Fibroblast of lung (primary cell): Measurements from ENCODE around the gene CLTB. TPM values are rescaled to one million over a fixed set of nuclear protein-coding genes. Genes with fewer than 3 reads are reported as not detected.

Experiments used
- DNase-seq, 2 donors: peaks; one replicate each; pipeline versions ENCODE4 v3.0.0 to v3.0.0-alpha.2; 2010; ENCODE audit warnings: low read depth in 2 of 2
- H2AFZ ChIP-seq: 2 replicates; pipeline ENCODE4 v1.5.1; 2012; ENCODE audit warnings: low read length, control low read depth, inconsistent platforms
- H3K27ac ChIP-seq: 2 replicates; pipeline ENCODE4 v1.5.1; 2011; ENCODE audit warnings: low read length, control low read depth; ENCODE audit not compliant: insufficient read depth
- H3K27me3 ChIP-seq: 2 replicates; pipeline ENCODE4 v1.5.1; 2011; ENCODE audit warnings: mild to moderate bottlenecking, low read length; ENCODE audit not compliant: control insufficient read depth, insufficient read depth
- H3K36me3 ChIP-seq: 2 replicates; pipeline ENCODE4 v1.5.1; 2011; ENCODE audit warnings: low read length; ENCODE audit not compliant: control insufficient read depth, insufficient read depth
- H3K4me1 ChIP-seq: 2 replicates; pipeline ENCODE4 v1.5.1; 2011; ENCODE audit warnings: low read length; ENCODE audit not compliant: control insufficient read depth, insufficient read depth; ENCODE audit errors: extremely low read depth
- H3K4me2 ChIP-seq: 2 replicates; pipeline ENCODE4 v1.5.1; 2011; ENCODE audit warnings: low read length, control low read depth; ENCODE audit not compliant: insufficient read depth; ENCODE audit errors: extremely low read depth
- H3K4me3 ChIP-seq, 4 experiments: fragments of 200-600 bp in 1 of 4; sonication (generic) in 1 of 4; replicated peaks in 1 of 4; 2 replicates each; pipeline ENCODE4 v1.5.1; 2011 to 2016; ENCODE audit warnings: low read length in 4 of 4, low read depth in 3 of 4, mild to moderate bottlenecking in 3 of 4, control low read depth in 2 of 4, inconsistent platforms in 1 of 4, mixed read lengths in 1 of 4; ENCODE audit not compliant: insufficient read depth in 1 of 4; ENCODE audit errors: control extremely low read depth in 1 of 4
- H3K79me2 ChIP-seq: 2 replicates; pipeline ENCODE4 v1.5.1; 2012; ENCODE audit warnings: mild to moderate bottlenecking, low read length, inconsistent platforms; ENCODE audit not compliant: control insufficient read depth, insufficient read depth
- H3K9ac ChIP-seq: 2 replicates; pipeline ENCODE4 v1.5.1; 2011; ENCODE audit warnings: mild to moderate bottlenecking, low read length, control low read depth; ENCODE audit not compliant: insufficient read depth
- H3K9me3 ChIP-seq: 2 replicates; pipeline ENCODE4 v1.5.1; 2012; ENCODE audit warnings: low read depth, low read length; ENCODE audit not compliant: control insufficient read depth, insufficient read depth
- H4K20me1 ChIP-seq: 2 replicates; pipeline ENCODE4 v1.5.1; 2011; ENCODE audit warnings: low read length; ENCODE audit not compliant: control insufficient read depth, insufficient read depth; ENCODE audit errors: extremely low read depth
- EZH2 ChIP-seq: IDR thresholded peaks from 2 replicates; pipeline ENCODE4 v1.5.1; 2012; ENCODE audit warnings: low read length, control low read depth, mild to moderate bottlenecking; ENCODE audit errors: missing control alignments
- polyA plus RNA-seq, 2 donors: library from polyadenylated mRNA; depleted of rRNA in 1 of 2; stranded (reverse) in 1 of 2; unstranded in 1 of 2; fragments of >200 nt; gene quantifications; 2 replicates each; pipeline ENCODE4 v1.2.1, GENCODE V29; 2011 to 2012; ENCODE audit warnings: missing spikeins in 1 of 2
- total RNA-seq: library from RNA; depleted of rRNA; stranded (reverse); fragments of >200 nt; gene quantifications from 2 replicates; pipeline ENCODE4 v1.2.1, GENCODE V29; 2014
- TF ChIP-seq, protein P1 (sequence below), 2 donors: IDR thresholded peaks in 1 of 2; conservative IDR thresholded peaks in 1 of 2; 1 replicate in 1 of 2; 2 replicates in 1 of 2; pipeline ENCODE4 v1.5.1; 2011 to 2012; ENCODE audit warnings: low read length in 2 of 2, control low read depth in 1 of 2, inconsistent platforms in 1 of 2, low read depth in 1 of 2, mild to moderate bottlenecking in 1 of 2

CLTB gene
- total and polyA plus RNA-seq, 2 donors (not counting 1 experiment from before 2014, with no cell fraction given): 90.8 to 94.3 TPM

DNA sequence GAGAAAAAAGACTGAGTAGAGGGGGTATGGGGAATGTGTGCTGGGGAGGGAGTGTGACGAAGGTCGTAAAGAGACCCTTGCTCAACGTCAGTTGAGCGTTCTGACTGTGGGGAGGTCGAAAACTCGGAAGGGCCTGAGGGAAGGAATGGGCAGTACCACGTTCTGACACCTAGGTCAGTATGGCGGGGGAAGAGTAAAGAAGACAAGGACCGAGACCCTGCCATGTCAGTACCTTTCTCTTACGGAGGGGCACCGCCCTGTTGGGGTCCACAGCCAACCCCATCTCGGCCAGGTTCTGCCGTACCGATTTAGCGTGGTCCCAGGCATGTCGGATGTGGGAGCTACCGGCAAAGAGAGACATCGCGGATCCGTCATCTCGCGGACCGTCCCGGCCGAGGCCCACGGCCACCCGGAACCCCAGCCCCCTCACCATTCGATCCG is 28.3 kb downstream of the CLTB start:
- Histone ChIP-seq H3K4me1 (peaks cover 12% of the 10 kb centered on the region), H3K9ac (peak overlapping the region; percentile 63), H3K36me3 (peaks cover 20% of the 10 kb centered on the region), H3K27ac (peak overlapping the region; percentile 95), H3K79me2 (peaks cover 31% of the 10 kb centered on the region), H3K4me2 (peak overlapping the region; percentile 86), H2AFZ (peak overlapping the region; percentile 39), H3K4me3 (peak overlapping the region; percentile 78 to 92 (median 88)), H3K27me3 (no peaks in the 10 kb centered on the region), H3K9me3 (no peaks in the 10 kb centered on the region), H4K20me1 (no peaks in the 10 kb centered on the region)
- TF ChIP-seq EZH2: no peak
- TF ChIP-seq, protein P1, sequence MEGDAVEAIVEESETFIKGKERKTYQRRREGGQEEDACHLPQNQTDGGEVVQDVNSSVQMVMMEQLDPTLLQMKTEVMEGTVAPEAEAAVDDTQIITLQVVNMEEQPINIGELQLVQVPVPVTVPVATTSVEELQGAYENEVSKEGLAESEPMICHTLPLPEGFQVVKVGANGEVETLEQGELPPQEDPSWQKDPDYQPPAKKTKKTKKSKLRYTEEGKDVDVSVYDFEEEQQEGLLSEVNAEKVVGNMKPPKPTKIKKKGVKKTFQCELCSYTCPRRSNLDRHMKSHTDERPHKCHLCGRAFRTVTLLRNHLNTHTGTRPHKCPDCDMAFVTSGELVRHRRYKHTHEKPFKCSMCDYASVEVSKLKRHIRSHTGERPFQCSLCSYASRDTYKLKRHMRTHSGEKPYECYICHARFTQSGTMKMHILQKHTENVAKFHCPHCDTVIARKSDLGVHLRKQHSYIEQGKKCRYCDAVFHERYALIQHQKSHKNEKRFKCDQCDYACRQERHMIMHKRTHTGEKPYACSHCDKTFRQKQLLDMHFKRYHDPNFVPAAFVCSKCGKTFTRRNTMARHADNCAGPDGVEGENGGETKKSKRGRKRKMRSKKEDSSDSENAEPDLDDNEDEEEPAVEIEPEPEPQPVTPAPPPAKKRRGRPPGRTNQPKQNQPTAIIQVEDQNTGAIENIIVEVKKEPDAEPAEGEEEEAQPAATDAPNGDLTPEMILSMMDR (conservative IDR thresholded peaks at IDR 0.05 in 1 of 2, IDR thresholded peaks at IDR 0.05 in 1 of 2; ENCODE audit: low read depth in 1 of 2, low read length in 2 of 2): no peak
- DNase-seq: peak in 1 of 2 donors; percentile 18

DNA sequence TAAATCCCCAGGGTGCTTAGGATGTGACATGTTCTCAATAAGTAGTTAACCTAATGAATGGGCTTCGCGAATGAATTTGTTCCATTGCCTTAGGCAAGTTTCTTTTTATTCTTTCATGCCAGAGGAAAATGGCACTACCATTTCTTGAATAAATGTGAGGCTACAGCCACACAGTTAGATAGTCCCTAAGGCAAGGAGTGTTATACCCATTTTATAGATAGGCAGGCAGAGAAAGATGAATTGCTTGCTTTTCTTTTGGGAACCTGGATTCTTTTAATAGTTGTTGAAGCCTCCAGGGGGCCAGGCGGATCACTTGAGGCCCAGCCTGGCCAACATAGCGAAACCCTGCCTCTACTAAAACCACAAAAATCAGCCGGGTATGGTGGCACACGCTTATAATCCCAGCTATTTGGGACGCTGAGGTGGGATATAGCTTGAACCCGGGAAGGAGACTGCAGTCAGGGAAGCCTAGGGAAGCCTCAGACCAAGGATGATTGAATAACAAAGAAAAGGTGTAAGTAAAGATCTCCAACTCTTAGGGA is 28.9 kb downstream of the CLTB start:
- Histone ChIP-seq H3K79me2 (peaks cover 31% of the 10 kb centered on the region), H3K36me3 (peaks cover 17% of the 10 kb centered on the region), H3K27ac (peak overlapping the region; percentile 95)

DNA sequence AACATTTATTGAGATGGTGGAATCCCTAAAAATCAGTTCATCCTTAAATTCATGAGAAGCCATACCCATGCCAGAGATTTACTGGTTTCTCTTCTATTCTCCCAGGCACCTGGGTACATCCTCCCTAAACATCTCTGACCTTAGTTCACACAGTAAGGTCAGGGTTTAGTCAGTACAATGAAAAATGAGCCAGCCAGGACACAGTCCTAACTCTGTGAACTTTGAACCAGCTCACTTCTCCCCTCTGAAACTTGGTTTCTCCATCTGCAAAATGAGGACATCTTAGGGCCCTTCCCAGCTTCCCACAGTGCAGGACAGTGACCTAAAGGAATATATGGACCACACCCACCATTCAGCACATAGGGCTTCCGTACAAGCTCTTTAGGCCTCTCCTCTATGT is 29.8 kb downstream of the CLTB start:
- Histone ChIP-seq H3K4me1 (peaks cover 12% of the 10 kb centered on the region), H4K20me1 (no peaks in the 10 kb centered on the region), H3K9me3 (no peaks in the 10 kb centered on the region), H3K4me2 (peak overlapping the region; percentile 86), H3K4me3 (peak overlapping the region in 2 of 4 experiments; percentile 91 to 92), H2AFZ (no peak overlapping the region), H3K9ac (no peak overlapping the region), H3K27me3 (no peaks in the 10 kb centered on the region), H3K36me3 (peaks cover 16% of the 10 kb centered on the region), H3K27ac (no peak overlapping the region), H3K79me2 (peaks cover 31% of the 10 kb centered on the region)
- DNase-seq: no peak
- TF ChIP-seq, protein P1 (conservative IDR thresholded peaks at IDR 0.05 in 1 of 2, IDR thresholded peaks at IDR 0.05 in 1 of 2; ENCODE audit: low read depth in 1 of 2, low read length in 2 of 2): no peak
- TF ChIP-seq EZH2: no peak

More for the DNA sequence above, 28.9 kb downstream of the CLTB start:
- TF ChIP-seq EZH2: no peak
- H3K4me3 ChIP-seq: peak overlapping the region; percentile 78 to 92 (median 88)
- no peaks in the 10 kb centered on the region for H3K27me3 ChIP-seq
- H3K9ac ChIP-seq: peak overlapping the region; percentile 63
- peaks cover 12% of the 10 kb centered on the region for H3K4me1 ChIP-seq
- no peak for DNase-seq
- peak overlapping the region; percentile 86 for H3K4me2 ChIP-seq
- H4K20me1 ChIP-seq: no peaks in the 10 kb centered on the region
- H3K9me3 ChIP-seq: no peaks in the 10 kb centered on the region
- H2AFZ ChIP-seq: no peak overlapping the region
